ENCODE data around the gene GNAI3. TPM values are rescaled to one million over a fixed set of nuclear protein-coding genes. Genes with fewer than 3 reads are reported as not detected.

GNAI3 gene
- polyA plus RNA-seq, 1 experiment, result 14.8 TPM

GRCh38 chr1:109621379-109622136, 73.1 kb downstream of the GNAI3 start:
- no peak overlapping the region for H3K27ac ChIP-seq (ENCODE audit: low read depth, low read length)
- H3K9me3 ChIP-seq (ENCODE audit: control insufficient read depth, insufficient read depth, low read length), result no peaks in the 10 kb centered on the region; the same call in 1 of the 2 replicates
- no peaks in the 10 kb centered on the region for H3K27me3 ChIP-seq (ENCODE audit: control insufficient read depth, insufficient read depth, low read length)
- peak overlapping the region; percentile 95 for H3K4me3 ChIP-seq (ENCODE audit: low read depth, low read length)
- no peak for DNase-seq (ENCODE audit: low read depth, low spot score)
- ChIA-PET POLR2A (interaction anchor here (1.5 kb wide), 1 partner anchor 19 kb away, joined by 5 read pairs; no protein-coding TSS in a partner anchor), CTCF (interaction anchor here (1.0 kb wide), 1 partner anchor 18 kb away, joined by 3 read pairs; no protein-coding TSS in a partner anchor)
- no peak for TF ChIP-seq CTCF (IDR thresholded peaks at IDR 0.05; ENCODE audit: low read depth, low read length)

- ChIA-PET CTCF (interaction anchor here (0.8 to 1.0 kb wide), 2 partner anchors 8 to 18 kb away, joined by 3 read pairs; no protein-coding TSS in a partner anchor), POLR2A (no interaction called here)
- Histone ChIP-seq H3K27ac (ENCODE audit: low read depth, low read length) (no peak overlapping the region), H3K27me3 (ENCODE audit: control insufficient read depth, insufficient read depth, low read length) (no peaks in the 10 kb centered on the region), H3K4me3 (ENCODE audit: low read depth, low read length) (peak overlapping the region; percentile 95), H3K9me3 (ENCODE audit: control insufficient read depth, insufficient read depth, low read length) (no peaks in the 10 kb centered on the region; the same call in 1 of the 2 replicates)
- no peak for DNase-seq (ENCODE audit: low read depth, low spot score)
- no peak for TF ChIP-seq CTCF (IDR thresholded peaks at IDR 0.05; ENCODE audit: low read depth, low read length)
Observed at GRCh38 chr1:109622137-109622892, 73.9 kb downstream of the GNAI3 start.

GRCh38 chr1:109622895-109623294, 74.5 kb downstream of the GNAI3 start:
- CTCF ChIA-PET, result interaction anchor here (0.8 kb wide), 1 partner anchor 8 kb away, joined by 3 read pairs; no protein-coding TSS in a partner anchor
- Histone ChIP-seq H3K27me3 (ENCODE audit: control insufficient read depth, insufficient read depth, low read length) (no peaks in the 10 kb centered on the region), H3K4me3 (ENCODE audit: low read depth, low read length) (0 out of 2 replicates have a peak overlapping the region, but pooled peaks have one; percentile 5), H3K27ac (ENCODE audit: low read depth, low read length) (no peak overlapping the region), H3K9me3 (ENCODE audit: control insufficient read depth, insufficient read depth, low read length) (no peaks in the 10 kb centered on the region; the same call in 1 of the 2 replicates)
- no peak for TF ChIP-seq CTCF (IDR thresholded peaks at IDR 0.05; ENCODE audit: low read depth, low read length)
- no peak for DNase-seq (ENCODE audit: low read depth, low spot score)
- POLR2A ChIA-PET, result interaction anchor here (1.8 kb wide), 1 partner anchor 75 kb away, joined by 12 read pairs; the partner anchor contains the start of gene GNAI3

- Histone ChIP-seq H3K4me3 (ENCODE audit: low read depth, low read length) (peak overlapping the region; percentile 7; the same call in 1 of the 2 replicates), H3K27ac (ENCODE audit: low read depth, low read length) (no peak overlapping the region), H3K9me3 (ENCODE audit: control insufficient read depth, insufficient read depth, low read length) (no peaks in the 10 kb centered on the region; the same call in 1 of the 2 replicates), H3K27me3 (ENCODE audit: control insufficient read depth, insufficient read depth, low read length) (no peaks in the 10 kb centered on the region)
- POLR2A ChIA-PET, result interaction anchor here (0.5 to 1.8 kb wide), 2 partner anchors 75 to 775 kb away, joined by 8 to 12 read pairs; partner anchors contain the start of gene GNAI3
- TF ChIP-seq CTCF (IDR thresholded peaks at IDR 0.05; ENCODE audit: low read depth, low read length), result no peak
- DNase-seq (ENCODE audit: low read depth, low spot score), result no peak
- CTCF ChIA-PET, result interaction anchor here (0.5 to 8.9 kb wide), 4 partner anchors 15 to 360 kb away, joined by 3 to 64 read pairs (median 4); no protein-coding TSS in a partner anchor
Observed at GRCh38 chr1:109623601-109624161, 75.3 kb downstream of the GNAI3 start.
